ENCODE data around the gene GRXCR1. TPM values are rescaled to one million over a fixed set of nuclear protein-coding genes. Genes with fewer than 3 reads are reported as not detected.

Gene GRXCR1
- total RNA-seq, 1 experiment from 2014 or later, result not detected

GRCh38 chr4:42942216-42942615 lies 49.7 kb downstream of the GRXCR1 start:
- H3K27me3 Mint-ChIP-seq (ENCODE audit: insufficient read depth, unreplicated experiment), result peaks cover 4% of the 10 kb centered on the region
- Histone ChIP-seq H3K36me3 (ENCODE audit: control insufficient read depth, insufficient read depth, low read length) (no peaks in the 10 kb centered on the region), H3K9me3 (no peaks in the 10 kb centered on the region), H3K4me3 (ENCODE audit: low read depth, low read length) (no peak overlapping the region), H3K4me1 (no peaks in the 10 kb centered on the region), H3K27me3 (replicated peaks; ENCODE audit: control insufficient read depth, insufficient read depth, low read length) (no peaks in the 10 kb centered on the region)
- POLR2A ChIA-PET, result no interaction called here
- no TSS peak for BruUV-seq (replicated peaks)
- no peak overlapping the region for H3K27ac Mint-ChIP-seq (ENCODE audit: unreplicated experiment)
- no peaks in the 10 kb centered on the region for H3K4me1 Mint-ChIP-seq (ENCODE audit: low read depth, unreplicated experiment)
- H3K36me3 Mint-ChIP-seq (ENCODE audit: insufficient read depth, unreplicated experiment), result no peaks in the 10 kb centered on the region
- intact Hi-C loops (cut with micrococcal nuclease; ENCODE audit: unreplicated experiment), result no loop called here
- TF ChIP-seq CTCF (IDR thresholded peaks at IDR 0.05; ENCODE audit: insufficient read depth in 1 of 2, low read depth in 1 of 2, low read length in 1 of 2, severe bottlenecking in 1 of 2, unreplicated experiment in 1 of 2), result no peak
- no peak overlapping the region for H3K4me3 Mint-ChIP-seq (ENCODE audit: unreplicated experiment)
- H3K9me3 Mint-ChIP-seq (ENCODE audit: unreplicated experiment), result no peaks in the 10 kb centered on the region
- CTCF ChIA-PET, result no interaction called here
- no peak for DNase-seq

GRCh38 chr4:42945874-42946273 lies 53.4 kb downstream of the GRXCR1 start:
- Mint-ChIP-seq H3K27me3 (ENCODE audit: insufficient read depth, unreplicated experiment) (peaks cover 4% of the 10 kb centered on the region), H3K27ac (ENCODE audit: unreplicated experiment) (no peak overlapping the region), H3K36me3 (ENCODE audit: insufficient read depth, unreplicated experiment) (no peaks in the 10 kb centered on the region), H3K9me3 (ENCODE audit: unreplicated experiment) (no peaks in the 10 kb centered on the region), H3K4me1 (ENCODE audit: low read depth, unreplicated experiment) (no peaks in the 10 kb centered on the region), H3K4me3 (ENCODE audit: unreplicated experiment) (no peak overlapping the region)
- H3K4me1 ChIP-seq, result no peaks in the 10 kb centered on the region
- no peaks in the 10 kb centered on the region for H3K27me3 ChIP-seq (replicated peaks; ENCODE audit: control insufficient read depth, insufficient read depth, low read length)
- CTCF ChIA-PET, result no interaction called here
- no TSS peak for BruUV-seq (replicated peaks)
- POLR2A ChIA-PET, result no interaction called here
- no peaks in the 10 kb centered on the region for H3K36me3 ChIP-seq (ENCODE audit: control insufficient read depth, insufficient read depth, low read length)
- no peak overlapping the region for H3K4me3 ChIP-seq (ENCODE audit: low read depth, low read length)
- DNase-seq, result no peak
- no peaks in the 10 kb centered on the region for H3K9me3 ChIP-seq
- intact Hi-C loops (cut with micrococcal nuclease; ENCODE audit: unreplicated experiment), result no loop called here
- TF ChIP-seq CTCF (IDR thresholded peaks at IDR 0.05; ENCODE audit: insufficient read depth in 1 of 2, low read depth in 1 of 2, low read length in 1 of 2, severe bottlenecking in 1 of 2, unreplicated experiment in 1 of 2), result no peak

GRCh38 chr4:42953321-42953720 lies 60.8 kb downstream of the GRXCR1 start:
- CTCF ChIA-PET, result no interaction called here

More at GRCh38 chr4:42953321-42953720, 60.8 kb downstream of the GRXCR1 start:
- no peak overlapping the region for H3K4me3 ChIP-seq (ENCODE audit: low read depth, low read length)
- no TSS peak for BruUV-seq (replicated peaks)
- no peaks in the 10 kb centered on the region for H3K36me3 ChIP-seq (ENCODE audit: control insufficient read depth, insufficient read depth, low read length)
- intact Hi-C loops (cut with micrococcal nuclease; ENCODE audit: unreplicated experiment), result no loop called here
- Mint-ChIP-seq H3K4me3 (ENCODE audit: unreplicated experiment) (no peak overlapping the region), H3K27ac (ENCODE audit: unreplicated experiment) (no peak overlapping the region), H3K9me3 (ENCODE audit: unreplicated experiment) (no peaks in the 10 kb centered on the region), H3K4me1 (ENCODE audit: low read depth, unreplicated experiment) (no peaks in the 10 kb centered on the region), H3K27me3 (ENCODE audit: insufficient read depth, unreplicated experiment) (no peaks in the 10 kb centered on the region), H3K36me3 (ENCODE audit: insufficient read depth, unreplicated experiment) (no peaks in the 10 kb centered on the region)
- no peaks in the 10 kb centered on the region for H3K27me3 ChIP-seq (replicated peaks; ENCODE audit: control insufficient read depth, insufficient read depth, low read length)
- POLR2A ChIA-PET, result no interaction called here
- DNase-seq, result no peak
- TF ChIP-seq CTCF (IDR thresholded peaks at IDR 0.05; ENCODE audit: insufficient read depth in 1 of 2, low read depth in 1 of 2, low read length in 1 of 2, severe bottlenecking in 1 of 2, unreplicated experiment in 1 of 2), result no peak
- H3K9me3 ChIP-seq, result no peaks in the 10 kb centered on the region
- no peaks in the 10 kb centered on the region for H3K4me1 ChIP-seq
